ENCODE data around the gene DCAF5. TPM values are rescaled to one million over a fixed set of nuclear protein-coding genes. Genes with fewer than 3 reads are reported as not detected.

Gene DCAF5
- total RNA-seq, 1 donor from 2014 or later = 54.9 TPM

DNA sequence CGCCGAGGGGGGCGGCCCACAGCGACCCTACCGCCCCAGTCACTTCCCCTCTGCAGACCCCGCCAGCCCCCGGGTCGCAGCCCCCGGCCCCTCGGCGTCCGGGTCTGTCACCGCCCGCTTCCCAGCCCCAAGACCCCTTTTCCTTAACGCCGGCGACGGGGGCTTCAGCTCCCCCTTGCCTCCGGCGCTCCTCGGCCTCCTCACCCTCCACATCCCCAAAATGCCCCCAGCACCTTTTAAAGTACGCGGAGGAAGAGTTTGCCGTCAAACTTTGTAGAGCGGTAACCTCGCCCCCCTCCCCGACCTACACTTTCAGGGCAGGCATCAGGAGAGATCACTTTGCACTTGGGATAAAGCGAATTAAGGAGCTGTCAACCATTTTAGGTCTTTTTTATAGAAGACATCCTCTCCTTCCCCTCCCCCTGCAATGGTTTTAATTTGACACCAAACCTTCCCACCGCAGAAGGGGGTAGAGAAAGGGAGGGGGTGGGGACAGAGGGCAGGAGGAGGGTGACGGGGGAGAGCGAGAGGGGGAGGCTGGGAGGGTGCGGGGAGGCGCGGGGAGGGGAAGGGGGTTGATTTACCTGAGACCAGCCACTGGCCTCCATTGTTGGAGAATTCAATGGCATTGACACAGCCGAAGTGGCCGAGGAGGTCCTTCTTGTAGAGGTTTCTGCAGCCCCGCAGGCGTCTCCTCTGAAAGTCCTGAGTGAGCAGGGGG, 578 bp downstream of the DCAF5 start:
- no peak for DNase-seq (ENCODE audit: extremely low spot score, unreplicated experiment)
- H3K27ac Mint-ChIP-seq = peak overlapping the region; percentile 85
- TF ChIP-seq, protein P1, sequence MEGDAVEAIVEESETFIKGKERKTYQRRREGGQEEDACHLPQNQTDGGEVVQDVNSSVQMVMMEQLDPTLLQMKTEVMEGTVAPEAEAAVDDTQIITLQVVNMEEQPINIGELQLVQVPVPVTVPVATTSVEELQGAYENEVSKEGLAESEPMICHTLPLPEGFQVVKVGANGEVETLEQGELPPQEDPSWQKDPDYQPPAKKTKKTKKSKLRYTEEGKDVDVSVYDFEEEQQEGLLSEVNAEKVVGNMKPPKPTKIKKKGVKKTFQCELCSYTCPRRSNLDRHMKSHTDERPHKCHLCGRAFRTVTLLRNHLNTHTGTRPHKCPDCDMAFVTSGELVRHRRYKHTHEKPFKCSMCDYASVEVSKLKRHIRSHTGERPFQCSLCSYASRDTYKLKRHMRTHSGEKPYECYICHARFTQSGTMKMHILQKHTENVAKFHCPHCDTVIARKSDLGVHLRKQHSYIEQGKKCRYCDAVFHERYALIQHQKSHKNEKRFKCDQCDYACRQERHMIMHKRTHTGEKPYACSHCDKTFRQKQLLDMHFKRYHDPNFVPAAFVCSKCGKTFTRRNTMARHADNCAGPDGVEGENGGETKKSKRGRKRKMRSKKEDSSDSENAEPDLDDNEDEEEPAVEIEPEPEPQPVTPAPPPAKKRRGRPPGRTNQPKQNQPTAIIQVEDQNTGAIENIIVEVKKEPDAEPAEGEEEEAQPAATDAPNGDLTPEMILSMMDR (conservative IDR thresholded peaks at IDR 0.05) = no peak
- H3K36me3 Mint-ChIP-seq = peaks cover 9% of the 10 kb centered on the region
- H3K27me3 Mint-ChIP-seq = peaks cover 8% of the 10 kb centered on the region
- H3K4me1 Mint-ChIP-seq (ENCODE audit: unreplicated experiment) = peaks cover 25% of the 10 kb centered on the region
- no peaks in the 10 kb centered on the region for H3K9me3 Mint-ChIP-seq
- H3K4me3 Mint-ChIP-seq = peak overlapping the region; percentile 94

DNA sequence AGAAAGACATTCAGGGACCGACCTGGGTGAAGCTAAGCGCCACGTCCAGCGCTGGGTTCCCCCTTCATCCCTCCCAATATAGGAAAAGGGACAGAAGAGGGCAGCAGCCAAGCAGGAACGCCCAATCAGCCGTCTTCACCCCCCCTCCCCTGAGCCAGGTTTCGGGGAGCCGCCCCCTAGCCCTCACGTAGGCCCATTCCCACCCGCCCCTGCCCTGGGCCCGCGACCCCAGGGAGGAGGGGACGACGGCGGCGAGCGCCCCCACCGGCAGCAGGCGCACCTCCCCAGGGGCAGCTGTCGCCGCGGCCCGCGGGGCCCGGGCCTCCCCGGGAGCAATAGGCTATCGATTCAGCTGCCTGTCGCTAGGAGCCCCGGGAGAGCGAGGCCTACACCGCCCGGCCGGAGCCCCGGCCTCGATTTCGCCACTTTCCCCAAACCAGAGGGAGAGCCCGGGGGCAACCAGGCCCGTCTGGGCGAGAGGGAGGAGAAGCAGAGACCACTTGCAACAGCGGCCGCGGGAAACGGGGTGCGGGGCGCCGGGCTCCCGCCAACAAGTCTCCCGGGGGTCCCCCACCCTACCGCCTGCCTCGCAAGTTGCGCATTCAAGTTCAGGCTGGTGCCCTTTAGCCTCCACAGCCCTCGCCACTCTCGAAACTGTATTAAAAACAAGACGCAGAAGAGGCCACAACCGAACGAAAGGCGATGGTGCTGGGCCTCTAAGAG, 1.3 kb downstream of the DCAF5 start:
- Mint-ChIP-seq H3K27me3 (peaks cover 8% of the 10 kb centered on the region), H3K4me3 (peak overlapping the region; percentile 94), H3K27ac (peak overlapping the region; percentile 85), H3K4me1 (ENCODE audit: unreplicated experiment) (peaks cover 30% of the 10 kb centered on the region), H3K9me3 (no peaks in the 10 kb centered on the region), H3K36me3 (peaks cover 9% of the 10 kb centered on the region)
- TF ChIP-seq, protein P1 (conservative IDR thresholded peaks at IDR 0.05) = peak; percentile 76
- DNase-seq (ENCODE audit: extremely low spot score, unreplicated experiment) = peak; percentile 87

DNA sequence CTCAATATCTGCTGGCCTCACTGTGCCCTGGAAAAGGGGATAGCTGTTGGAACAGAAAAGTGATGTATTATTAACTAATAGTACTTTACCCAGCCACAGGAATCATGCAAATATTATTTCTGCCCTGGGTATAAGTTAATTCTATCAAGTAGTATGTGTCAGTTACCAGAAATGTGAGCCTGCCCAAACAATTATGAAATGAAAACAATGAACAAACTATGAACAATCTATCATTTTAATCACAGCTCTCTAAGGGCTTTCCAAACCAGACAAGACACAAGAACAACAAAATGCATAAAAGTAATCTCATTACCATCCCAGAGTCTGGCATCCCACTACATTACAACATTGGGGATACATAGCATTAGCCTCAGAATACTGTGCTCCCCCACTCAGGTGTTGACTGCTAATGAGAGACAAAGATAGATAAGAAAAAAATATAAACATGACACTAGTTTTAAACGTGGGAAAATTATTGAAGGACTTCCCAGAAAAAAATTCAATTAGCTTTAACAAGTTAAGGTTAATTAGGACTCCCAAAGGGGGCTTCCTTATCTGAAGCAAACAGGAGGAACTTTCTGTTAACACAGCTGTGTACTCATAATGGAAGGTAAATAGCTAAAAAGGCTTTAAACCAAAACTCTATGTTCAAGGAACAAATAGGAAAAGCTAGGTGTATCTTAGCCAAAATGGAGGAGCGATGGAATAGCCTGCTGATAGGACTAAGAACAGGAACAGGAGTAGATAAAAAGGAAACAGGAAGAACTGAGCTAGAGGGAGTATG, 3.3 kb downstream of the DCAF5 start:
- Mint-ChIP-seq H3K4me3 (peak overlapping the region; percentile 84), H3K27ac (peak overlapping the region; percentile 70), H3K27me3 (peaks cover 4% of the 10 kb centered on the region), H3K9me3 (no peaks in the 10 kb centered on the region), H3K36me3 (peaks cover 13% of the 10 kb centered on the region), H3K4me1 (ENCODE audit: unreplicated experiment) (peaks cover 39% of the 10 kb centered on the region)
- TF ChIP-seq, protein P1 (conservative IDR thresholded peaks at IDR 0.05) = no peak
- DNase-seq (ENCODE audit: extremely low spot score, unreplicated experiment) = no peak

DNA sequence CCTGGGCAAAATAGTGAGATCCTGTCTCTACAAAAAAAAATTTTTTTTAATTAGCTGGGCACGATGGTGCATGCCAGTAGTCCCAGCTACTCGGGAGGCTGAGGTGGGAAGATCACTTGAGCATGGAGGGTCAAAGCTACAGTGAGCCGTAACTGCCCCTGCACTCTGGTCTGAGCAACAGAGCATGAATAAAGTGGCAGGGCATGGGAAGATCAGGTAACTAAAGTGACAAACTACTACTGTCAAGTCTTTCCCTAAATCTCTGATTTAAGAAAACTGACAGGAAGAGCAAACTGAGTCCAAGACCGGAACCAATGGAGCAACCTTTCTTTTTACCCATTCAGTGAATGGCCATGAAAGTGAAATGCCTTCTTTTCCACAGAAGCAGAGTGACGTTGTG, 10.8 kb downstream of the DCAF5 start:
- Mint-ChIP-seq H3K36me3 (peaks cover 17% of the 10 kb centered on the region), H3K27ac (no peak overlapping the region), H3K4me3 (no peak overlapping the region), H3K9me3 (no peaks in the 10 kb centered on the region), H3K4me1 (ENCODE audit: unreplicated experiment) (peaks cover 33% of the 10 kb centered on the region), H3K27me3 (no peaks in the 10 kb centered on the region)
- TF ChIP-seq, protein P1 (conservative IDR thresholded peaks at IDR 0.05) = no peak
- DNase-seq (ENCODE audit: extremely low spot score, unreplicated experiment) = no peak

DNA sequence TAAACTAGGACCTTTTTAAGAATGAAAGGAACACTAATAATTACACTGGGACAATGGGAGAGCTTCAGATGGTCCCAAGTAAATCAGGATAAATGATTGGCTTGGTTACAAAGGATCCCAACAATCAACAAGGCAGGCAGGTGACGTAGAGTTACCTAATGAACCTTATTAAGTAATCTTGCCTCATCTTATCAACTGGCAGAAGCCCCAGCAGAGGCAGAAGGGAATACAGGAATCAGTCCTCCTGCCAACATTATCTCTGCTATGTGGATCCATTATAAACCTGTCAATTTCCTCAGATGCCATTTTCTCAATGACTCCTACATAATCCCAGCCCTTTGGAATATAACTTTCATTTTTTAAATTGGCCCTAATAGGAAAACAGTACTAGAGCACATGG, 11.4 kb downstream of the DCAF5 start:
- TF ChIP-seq, protein P1 (conservative IDR thresholded peaks at IDR 0.05) = no peak
- Mint-ChIP-seq H3K4me1 (ENCODE audit: unreplicated experiment) (peaks cover 29% of the 10 kb centered on the region), H3K27me3 (no peaks in the 10 kb centered on the region), H3K27ac (no peak overlapping the region), H3K36me3 (peaks cover 17% of the 10 kb centered on the region), H3K9me3 (no peaks in the 10 kb centered on the region), H3K4me3 (no peak overlapping the region)
- DNase-seq (ENCODE audit: extremely low spot score, unreplicated experiment) = no peak

Measured in type B pancreatic cell (in vitro differentiated cells).